Activated T-cell treated with anti-CD3 and anti-CD28 coated beads, Interleukin-2, amount 50 U/mL, for 48 hours (primary cell): ENCODE measurements around the gene KRT9.
"Not testable (repeated sequence)": the region's sequence is repeated elsewhere in the genome, so short reads cannot be mapped to it uniquely, and the experiment has no call there.

ENCODE experiments used
- DNase-seq, 2 experiments: peaks; one replicate each; pipeline ENCODE4 v3.0.0-alpha.2; 2020

The KRT9 gene

DNA sequence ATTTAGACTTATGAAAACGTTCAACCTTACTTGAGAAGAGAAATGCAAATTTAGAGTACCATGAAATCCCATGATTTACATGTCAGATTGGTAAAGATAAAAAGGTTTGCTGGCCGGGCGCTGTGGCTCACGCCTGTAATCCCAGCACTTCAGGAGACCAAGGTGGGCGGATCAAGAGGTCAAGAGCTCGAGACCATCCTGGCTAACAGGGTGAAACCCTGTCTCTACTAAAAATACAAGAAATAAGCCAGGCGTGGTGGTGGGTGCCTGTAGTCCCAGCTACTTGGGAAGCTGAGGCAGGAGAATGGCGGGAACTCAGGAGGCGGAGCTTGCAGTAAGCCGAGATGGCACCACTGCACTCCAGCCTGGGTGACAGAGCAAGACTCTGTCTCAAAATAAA is 29.1 kb downstream of the KRT9 start:
- DNase-seq, result not testable (repeated sequence)

DNA sequence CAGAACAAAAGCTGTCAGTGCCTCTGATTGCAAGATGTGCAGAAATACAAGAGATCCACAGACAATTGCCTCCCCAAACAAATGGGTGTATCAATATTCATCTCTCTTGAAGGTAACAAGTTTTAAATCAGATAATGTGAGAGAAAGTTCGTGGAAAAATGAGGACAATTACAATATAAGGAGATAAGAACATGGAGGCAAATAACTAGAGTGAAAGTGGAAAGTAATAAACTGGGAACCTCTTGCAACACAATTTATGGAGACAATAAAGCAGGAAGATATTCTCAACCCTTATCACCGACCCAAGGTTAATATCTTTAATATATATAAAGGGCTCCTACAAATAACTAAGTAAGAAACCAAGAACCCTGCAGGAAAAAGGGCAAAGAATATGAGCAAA is 29.5 kb downstream of the KRT9 start:
- DNase-seq, result no peak

DNA sequence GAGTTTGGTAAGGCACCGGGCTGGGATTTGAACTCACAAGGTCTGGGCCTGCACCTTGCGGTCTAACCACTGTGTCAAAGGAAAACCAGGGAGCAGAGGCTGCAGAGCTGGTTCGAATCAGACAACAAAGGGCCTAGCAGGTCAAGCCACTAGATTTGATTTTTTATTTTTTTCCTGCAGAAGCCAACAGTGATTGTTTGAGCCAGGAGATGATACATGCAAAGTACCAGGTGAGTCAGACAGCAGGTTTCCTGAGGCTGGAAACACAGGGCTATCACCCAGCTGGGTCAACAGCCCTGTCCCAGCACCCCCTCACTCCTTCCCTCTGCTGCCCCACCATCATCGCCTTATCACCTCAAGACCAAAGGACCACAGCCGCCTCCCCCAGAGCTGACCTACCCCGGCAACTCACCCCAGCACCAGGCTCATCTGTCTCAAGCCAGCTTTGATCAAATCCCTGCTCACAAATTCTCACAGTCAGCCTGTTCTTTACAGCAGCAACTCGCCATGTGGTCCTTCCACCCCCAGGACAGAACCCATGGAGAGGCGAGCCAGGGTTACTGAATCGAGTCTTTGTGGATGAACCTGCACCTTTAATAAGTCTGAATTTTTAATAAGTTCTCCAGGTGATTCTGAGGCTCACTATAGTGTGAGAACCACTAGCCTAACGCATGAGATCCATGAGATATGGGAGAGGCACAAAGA is 30.8 kb downstream of the KRT9 start:
- DNase-seq, result no peak

DNA sequence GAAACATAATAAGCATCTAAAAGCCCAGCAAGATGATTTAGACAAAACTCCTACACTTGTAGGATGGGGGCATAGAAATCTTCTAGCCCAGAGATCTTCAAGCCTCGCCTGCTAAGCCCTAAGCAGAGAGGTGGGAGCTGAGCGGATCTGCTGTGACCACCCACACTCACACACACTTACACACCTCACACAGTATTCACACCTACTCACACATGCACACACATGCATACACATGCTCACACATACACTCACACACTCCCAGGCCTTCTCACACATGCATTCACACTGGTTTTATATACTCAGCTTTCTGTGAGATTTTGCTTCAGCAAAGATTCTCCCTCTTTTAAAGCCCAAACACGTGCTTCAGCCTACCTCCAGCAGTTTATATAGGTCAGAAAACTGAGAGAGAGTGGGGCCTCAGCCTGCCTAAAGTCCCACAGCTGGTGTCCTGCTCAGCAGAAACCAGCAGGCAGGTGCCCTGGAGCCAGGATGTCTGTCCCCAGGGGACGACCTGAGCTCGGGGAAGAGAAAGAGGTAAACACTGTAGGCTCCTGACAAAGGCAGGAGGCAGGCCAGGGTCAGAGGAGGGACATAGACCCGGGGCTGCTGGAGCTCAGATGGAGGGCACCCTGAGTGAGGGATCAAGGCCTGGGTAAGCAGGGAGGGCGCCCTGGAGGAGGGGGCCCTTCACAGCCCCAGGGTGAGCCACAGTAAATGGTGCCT is 31.7 kb downstream of the KRT9 start:
- no peak for DNase-seq

- DNase-seq, result no peak
Measured at GRCh38 chr17:41539071-41539492, 32.8 kb downstream of the KRT9 start.

DNA sequence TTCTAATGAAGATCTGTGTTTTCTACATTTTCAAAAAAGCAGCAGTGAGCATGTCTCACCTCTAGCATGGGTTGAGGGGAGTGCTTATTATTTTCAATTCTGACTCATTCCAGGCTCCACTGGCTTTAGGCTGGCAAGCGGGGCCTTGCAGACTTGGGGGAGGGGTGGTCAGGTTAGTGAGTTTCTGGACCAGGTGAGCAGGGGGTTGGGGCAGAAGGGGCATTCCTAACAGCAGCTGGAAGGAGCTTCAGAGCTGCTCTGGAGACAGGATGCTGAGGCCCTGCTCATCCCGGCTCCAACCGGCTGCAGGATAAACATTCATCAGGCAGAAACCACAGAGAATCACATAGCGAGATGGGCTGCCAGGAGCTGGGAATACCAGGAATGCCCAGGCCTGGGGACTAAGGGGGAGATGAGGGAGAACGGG is 33.3 kb downstream of the KRT9 start:
- no peak for DNase-seq

- no peak for DNase-seq
Measured at GRCh38 chr17:41537990-41538389, 33.9 kb downstream of the KRT9 start.

DNA sequence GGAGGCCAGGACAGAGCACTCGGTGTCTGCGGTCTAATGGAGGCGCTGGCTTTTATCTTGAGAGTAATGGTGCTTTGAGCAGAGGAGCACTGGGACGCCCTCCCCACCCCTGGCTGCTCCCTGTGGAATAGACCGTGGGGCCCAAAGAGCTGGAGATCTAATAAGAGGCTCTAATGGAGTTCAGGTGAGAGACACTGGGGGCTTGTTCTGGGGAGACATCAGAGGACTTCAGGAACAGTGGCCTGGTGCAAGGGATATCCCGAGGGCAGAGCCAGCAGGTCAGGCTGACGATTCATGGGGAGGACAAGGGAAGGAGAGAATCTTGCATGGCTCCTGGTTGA is 34.3 kb downstream of the KRT9 start:
- no peak for DNase-seq

GRCh38 chr17:41536741-41537613 is 34.9 kb downstream of the KRT9 start:
- DNase-seq, result no peak

- DNase-seq, result no peak
Measured at GRCh38 chr17:41535764-41536481, 35.9 kb downstream of the KRT9 start.

DNA sequence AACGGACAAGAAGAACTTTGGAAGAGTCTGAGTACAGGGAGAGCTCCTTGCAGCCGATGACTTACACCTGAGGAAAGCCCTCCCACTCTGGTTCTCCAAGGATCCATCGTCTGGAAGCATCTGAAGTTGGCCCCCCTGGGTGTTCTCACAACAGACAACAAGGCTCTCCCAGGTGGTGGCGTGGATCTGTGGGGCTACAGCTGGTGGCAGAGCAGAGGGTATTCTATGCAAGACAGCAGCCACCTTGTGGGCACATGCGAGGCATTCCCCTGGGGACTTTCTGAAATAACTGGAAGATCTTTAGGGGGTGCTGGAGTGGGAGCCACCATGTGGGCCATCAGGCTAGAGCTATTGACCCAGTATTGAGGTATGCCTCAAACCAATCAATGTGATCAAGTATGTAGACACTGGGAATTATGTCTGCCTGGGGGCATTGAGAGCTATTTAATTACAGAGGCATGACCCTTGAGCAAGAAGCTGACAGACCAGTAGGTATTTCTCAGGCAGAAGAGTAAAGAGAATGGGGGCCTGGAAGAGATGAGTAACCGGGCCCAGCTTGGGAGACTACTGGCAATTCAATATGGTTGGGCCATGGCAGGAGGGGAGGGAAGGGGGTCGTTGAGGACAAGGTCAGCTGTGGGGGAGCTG is 36.8 kb downstream of the KRT9 start:
- DNase-seq, result no peak

GRCh38 chr17:41533613-41534012 is 38.2 kb downstream of the KRT9 start:
- DNase-seq, result no peak

DNA sequence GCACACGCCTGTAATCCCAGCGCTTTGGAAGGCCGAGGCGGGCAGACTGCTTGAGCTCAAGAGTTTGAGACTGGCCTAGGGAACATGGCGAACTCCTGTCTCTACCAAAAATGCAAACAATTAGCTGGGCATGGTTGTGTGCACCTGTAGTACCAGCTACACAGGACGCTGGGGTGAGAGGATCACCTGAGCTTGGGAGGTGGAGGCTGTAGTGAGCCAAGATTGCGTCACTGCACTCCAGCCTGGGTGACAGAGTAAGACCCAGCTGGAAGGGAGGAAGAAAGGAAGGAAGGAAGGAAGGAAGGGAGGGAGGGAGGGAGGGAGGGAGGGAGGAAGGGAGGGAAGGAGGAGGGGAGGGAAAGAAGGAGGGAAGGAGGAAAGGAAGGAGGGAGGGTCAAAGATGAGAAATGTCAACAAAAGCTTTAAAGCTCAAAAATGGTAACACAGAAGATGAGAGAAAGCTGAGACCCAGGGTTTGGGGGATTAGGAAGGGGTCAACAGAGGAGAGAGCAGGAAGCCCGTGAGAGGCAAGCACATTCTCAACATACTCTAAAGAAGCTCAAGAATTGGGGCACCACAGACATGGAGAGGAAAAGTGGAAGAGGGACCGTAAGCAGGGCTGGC is 38.8 kb downstream of the KRT9 start:
- DNase-seq, result no peak

GRCh38 chr17:41531993-41532392 is 39.9 kb downstream of the KRT9 start:
- DNase-seq, result no peak

DNA sequence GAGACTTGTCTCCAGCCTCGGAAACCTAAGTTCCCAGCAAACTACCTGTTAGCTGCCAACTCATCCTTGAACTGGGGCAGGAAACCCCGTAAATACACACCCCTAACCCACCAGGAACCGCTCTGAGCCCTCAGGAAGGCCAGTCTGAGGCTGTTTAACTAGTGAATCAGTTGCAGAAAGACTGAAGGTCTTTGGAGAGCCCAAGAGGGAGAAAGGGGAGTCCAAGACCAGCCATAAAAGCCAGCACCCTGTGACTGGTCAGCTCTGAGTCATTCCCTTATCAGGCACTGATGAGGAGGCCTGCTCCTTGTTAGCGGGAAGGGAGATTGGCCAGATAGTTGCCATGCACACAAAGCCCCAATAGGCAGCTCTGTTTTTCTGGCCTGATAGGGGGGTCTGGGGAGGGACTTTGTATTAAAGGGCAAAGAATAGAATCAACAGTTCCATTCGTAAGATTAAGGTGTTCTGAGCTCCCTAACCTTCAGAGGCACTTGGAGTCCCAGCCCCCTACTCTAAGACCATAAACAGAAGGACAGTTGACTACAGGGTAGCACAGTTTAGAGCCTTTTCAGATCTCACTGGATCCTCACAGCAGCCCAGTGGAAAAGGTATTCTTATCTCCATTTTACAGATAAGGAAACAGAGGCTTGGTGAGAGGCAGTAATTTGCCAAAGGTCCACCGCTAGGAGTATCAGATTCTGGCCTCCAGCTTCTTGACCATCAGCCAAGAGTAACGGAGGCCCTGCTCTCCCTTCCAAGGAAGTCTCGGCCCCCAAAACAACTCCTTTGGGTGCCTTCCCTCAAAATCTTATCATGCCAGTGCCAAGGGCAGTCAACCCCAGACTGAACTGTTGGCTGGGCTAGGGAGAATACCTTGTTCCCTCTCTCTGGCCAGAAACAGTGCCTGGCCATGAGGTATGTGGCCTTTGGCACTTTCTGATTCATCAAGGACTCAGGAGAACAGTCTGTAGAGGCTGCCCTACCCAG is 41.5 kb downstream of the KRT9 start:
- no peak for DNase-seq

- DNase-seq, result no peak
Measured at GRCh38 chr17:41529491-41529915, 42.4 kb downstream of the KRT9 start.

- no peak for DNase-seq
Measured at GRCh38 chr17:41528959-41529353, 42.9 kb downstream of the KRT9 start.

DNA sequence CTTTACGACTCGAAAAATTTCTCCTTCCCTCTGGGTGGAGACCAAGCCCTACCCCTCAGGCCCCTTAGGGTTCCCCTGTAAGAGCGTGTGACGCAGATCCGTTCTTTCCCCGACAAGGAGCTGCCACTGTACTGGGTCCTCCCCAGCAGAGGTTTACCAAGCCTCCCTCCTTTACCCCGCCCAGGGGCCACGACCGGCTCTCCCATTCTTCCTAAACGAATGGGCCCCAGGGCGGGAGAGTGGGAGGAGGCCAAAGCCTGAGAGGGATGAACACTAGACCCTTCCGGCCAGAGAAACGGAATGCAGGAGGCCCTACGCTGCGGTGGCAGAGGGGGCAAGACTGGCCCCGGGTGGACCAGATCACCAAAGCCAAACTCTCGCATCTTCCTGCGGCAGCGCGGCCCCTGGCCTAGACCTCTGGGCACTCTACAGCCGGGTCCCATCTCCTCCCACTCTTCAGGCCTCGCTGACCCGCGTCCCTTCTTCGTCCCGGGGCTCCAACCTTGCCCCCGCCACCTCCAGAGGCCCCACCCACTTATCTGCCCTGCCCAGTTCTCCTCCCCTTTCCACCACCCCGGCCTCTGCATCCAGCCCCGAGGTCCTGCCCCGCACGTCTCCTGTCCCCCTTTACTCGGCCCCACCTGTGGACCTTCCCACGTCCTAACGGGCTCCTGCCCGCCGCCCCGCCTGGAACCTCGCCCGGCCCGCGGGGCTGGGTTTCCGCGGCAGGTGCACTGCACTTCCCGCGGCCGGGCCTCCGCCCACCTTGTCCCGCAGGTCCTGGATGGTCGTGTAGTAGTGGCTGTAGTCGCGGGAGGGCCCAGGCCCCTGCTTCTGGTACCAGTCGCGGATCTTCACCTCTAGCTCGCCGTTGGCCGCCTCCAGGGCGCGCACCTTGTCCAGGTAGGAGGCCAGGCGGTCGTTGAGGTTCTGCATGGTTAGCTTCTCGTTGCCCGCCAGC is 44.5 kb downstream of the KRT9 start:
- peak in 1 of 2 experiments; percentile 26 for DNase-seq

GRCh38 chr17:41524261-41524660 is 47.6 kb downstream of the KRT9 start:
- DNase-seq, result no peak
